GM18505 (cell line): ENCODE data around the gene WFDC10B.
"Not testable (repeated sequence)": the region's sequence is repeated elsewhere in the genome, so short reads cannot be mapped to it uniquely, and the experiment has no call there.

Experiments used
- ATAC-seq: cut with Tn5 transposase; IDR thresholded peaks from one replicate; pipeline ENCODE4 v1.9.1; 2021; ENCODE audit not compliant: unreplicated experiment
- POLR2A ChIP-seq: IDR thresholded peaks from 4 replicates; pipeline ENCODE4 v1.6.1; 2011; ENCODE audit warnings: borderline replicate concordance; ENCODE audit not compliant: insufficient read depth, insufficient read length; ENCODE audit errors: extremely low read depth

WFDC10B gene

DNA sequence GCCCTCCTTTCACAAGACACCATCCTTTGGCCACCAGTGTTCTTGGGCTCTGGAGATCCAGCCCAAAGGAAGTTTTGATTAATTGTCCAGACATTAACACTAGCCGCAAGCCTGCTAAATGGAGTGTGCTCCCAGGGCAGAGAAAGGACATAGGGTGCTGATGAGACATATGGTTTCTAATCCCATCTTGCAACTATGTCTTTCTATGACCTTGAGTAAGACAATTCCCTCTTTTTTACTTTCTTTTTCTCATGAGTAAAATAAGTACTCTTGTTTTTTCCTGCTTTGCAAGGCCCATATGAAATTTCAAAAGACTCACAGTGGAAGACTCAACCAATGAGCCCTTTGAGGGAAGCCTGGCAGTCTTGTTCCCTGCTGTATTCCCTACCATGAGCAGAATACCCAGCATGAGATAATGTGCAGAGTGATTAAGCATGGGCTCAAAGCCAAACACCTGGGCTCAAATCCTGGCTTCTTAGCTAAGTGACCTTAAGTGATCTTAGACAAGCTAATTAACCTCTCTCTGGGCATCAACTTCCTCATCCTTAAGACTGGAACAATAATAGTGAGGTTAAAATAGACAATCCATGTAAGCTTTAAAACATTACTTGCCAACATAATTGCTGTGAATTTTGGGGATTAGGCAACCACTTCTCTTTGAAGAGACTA, at the start of gene WFDC10B:
TSS of gene WFDC10B (minus strand) at position 51 of the 669 bp plus-strand sequence. CDS start 19,027 bp downstream, outside the sequence.
- ATAC-seq, result no peak
- TF ChIP-seq POLR2A, result no peak

GRCh38 chr20:45752746-45753145, 47.9 kb upstream of the WFDC10B start:
- no peak for ATAC-seq
- no peak for TF ChIP-seq POLR2A

GRCh38 chr20:45751721-45752120, 46.9 kb upstream of the WFDC10B start:
- no peak for TF ChIP-seq POLR2A
- ATAC-seq, result no peak

DNA sequence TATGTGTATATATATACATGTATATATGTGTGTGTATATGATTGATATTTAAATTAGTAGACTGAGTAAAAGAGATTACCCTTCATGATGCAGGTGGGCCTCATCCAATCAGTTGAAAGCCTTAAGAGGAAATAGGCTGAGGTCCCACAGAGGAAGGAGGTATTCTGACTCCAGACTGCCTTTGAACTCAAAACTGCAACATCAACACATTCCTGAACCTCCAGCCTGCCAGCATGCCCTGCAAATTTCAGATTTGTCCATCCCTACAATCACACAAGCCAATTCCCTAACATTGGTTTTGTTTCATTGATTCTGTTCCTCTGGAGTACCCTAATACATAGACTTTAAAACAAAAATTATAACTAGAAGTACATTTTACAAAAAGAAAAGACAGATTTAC, 40.2 kb upstream of the WFDC10B start:
- TF ChIP-seq POLR2A, result no peak
- ATAC-seq, result no peak

DNA sequence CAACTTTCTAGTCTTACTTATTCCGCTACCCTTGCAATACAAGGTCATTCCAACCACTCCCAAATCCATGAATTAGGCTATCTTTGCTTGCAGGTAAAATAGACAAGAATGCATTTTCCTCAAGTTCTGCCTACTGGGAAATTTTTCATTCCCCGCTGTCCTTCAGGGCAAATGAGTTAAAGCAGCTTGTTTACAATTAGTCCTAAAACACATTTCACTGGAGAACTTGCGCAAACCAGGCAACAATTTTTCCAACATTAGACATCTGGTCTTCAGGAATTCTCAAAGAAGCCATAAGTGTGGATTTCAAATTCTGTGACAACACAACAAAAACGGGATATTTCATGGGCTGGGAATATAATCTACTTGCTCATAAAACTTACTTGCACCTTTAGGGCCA, 37.8 kb upstream of the WFDC10B start:
- no peak for TF ChIP-seq POLR2A
- ATAC-seq, result no peak

- no peak for TF ChIP-seq POLR2A
- no peak for ATAC-seq
These were observed 31.2 kb upstream of the WFDC10B start for GRCh38 chr20:45735988-45736387.

- no peak for ATAC-seq
- TF ChIP-seq POLR2A, result no peak
These were observed 30.7 kb upstream of the WFDC10B start for GRCh38 chr20:45735552-45735951.

DNA sequence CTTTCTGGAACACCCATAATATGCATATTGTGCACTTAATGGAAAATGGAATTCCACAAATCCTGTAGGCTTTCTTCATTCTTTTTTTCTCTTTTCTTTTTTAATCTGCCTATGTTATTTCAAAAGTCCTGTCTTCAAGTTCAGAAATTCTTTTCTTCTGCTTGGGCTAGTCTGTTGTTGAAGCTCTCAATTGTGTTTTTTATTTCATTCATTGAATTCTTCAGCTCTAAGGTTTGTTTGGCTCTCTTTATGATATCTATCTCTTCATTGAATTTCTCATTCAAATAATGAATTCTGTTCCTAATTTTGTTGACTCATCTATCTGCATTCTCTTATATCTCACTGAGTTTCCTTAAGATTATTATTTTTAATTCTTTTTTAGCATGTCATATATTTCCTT, 27.4 kb upstream of the WFDC10B start:
- TF ChIP-seq POLR2A, result no peak
- ATAC-seq, result no peak

DNA sequence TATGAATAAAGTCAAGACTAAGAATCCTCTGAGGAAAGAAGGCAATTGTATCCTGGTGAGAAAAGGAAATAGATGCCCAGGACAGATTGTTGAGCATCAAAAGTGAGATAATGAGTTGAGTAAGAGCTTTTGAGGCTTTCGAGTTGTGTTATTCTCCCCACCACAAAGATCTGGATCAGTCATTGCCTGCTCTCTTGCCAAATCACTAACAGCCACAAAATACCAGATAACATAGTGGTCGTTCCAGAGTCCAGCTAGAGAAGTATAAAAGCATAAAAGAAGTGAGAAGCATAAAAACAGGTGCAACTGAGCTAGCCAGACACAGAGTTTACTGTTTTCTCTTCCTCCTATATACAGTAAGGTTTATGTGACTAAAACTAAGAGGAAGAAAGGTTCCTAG, 22.2 kb upstream of the WFDC10B start:
- no peak for ATAC-seq
- TF ChIP-seq POLR2A, result no peak

DNA sequence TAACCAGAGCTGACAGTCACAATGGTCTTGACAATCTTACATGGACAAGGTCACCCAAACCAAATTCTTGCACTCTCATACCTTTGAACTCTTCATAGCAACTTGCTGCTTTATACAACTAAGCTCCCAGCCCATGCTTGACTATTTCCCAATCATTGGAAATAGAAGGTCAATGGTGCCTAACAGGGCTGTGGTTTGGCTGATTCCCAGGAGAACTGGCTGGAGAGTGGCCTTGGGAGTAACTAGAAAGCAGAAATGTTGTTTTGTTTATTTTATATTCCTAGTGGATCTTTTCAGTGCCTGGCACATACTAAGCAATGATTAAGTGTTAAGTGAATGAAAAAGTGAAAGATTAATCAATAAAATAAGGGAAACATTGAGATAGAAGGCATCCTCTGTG, 20.3 kb upstream of the WFDC10B start:
- TF ChIP-seq POLR2A, result no peak

DNA sequence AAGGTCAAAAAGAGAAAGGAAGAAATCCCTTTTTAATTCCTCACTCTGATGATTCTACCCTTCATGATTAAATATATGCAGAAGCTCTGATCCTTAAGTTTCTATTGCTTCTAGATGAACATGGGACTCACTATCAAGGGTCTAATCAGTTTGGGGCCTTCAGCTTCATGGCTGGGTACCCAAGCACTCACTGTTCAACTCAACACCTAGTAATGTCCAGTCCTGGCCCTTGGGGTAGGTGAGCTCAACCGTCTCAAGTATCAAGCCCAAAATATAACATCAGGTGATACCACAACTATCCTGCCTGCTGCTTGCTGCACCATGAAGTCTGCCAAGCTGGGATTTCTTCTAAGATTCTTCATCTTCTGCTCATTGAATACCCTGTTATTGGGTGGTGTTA, 17.2 kb upstream of the WFDC10B start, which contains the start of gene SPINT4:
TSS of gene SPINT4 (plus strand) at position 301 of the 400 bp plus-strand sequence. CDS start at position 322, 21 bp downstream.
- no peak for TF ChIP-seq POLR2A

More for the DNA sequence above, 20.3 kb upstream of the WFDC10B start:
- ATAC-seq, result no peak

DNA sequence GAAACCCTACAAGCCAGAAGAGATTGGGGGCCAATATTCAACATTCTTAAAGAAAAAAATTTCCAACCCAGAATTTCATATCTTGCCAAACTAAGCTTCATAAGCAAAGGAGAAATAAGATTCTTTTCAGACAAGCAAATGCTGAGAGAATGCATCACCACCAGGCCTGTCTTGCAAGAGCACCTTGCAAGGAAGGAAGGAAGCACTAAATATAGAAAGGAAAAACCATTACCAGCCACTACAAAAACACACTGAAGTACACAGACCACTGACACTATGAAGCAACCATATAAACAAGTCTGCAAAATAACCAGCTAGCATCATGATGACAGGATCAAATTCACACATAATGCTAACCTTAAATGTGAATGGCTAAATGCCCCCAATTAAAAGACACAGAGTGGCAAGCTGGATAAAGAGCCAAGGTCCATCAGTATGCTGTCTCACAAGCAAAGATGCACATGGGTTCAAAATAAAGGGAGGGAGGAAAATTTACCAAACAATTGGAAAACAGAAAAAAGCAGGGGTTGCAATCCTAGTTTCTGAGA, 11.4 kb upstream of the WFDC10B start:
- ATAC-seq, result not testable (repeated sequence)

More for the DNA sequence above, 17.2 kb upstream of the WFDC10B start, which contains the start of gene SPINT4:
- ATAC-seq, result no peak

DNA sequence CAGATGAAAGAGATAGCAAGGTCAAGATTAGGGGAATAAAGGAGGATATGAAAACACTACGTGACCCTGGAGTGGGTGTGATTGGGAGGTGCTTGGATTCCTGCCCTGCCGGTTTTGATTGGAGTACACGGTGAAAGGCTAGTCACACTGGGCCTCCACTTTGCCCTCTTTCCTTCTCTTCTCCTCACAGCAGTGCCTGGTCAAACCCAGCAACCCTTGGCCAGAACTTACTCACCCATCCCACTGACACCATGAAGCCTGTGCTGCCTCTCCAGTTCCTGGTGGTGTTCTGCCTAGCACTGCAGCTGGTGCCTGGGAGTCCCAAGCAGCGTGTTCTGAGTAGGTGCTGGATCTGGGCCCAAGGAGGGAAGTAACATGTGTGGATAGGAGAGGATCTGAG, 2.9 kb downstream of the WFDC10B start, which contains the start of gene WFDC13:
TSS of gene WFDC13 (plus strand) at position 166 of the 400 bp plus-strand sequence. CDS start at position 252, 86 bp downstream.
- TF ChIP-seq POLR2A, result no peak

DNA sequence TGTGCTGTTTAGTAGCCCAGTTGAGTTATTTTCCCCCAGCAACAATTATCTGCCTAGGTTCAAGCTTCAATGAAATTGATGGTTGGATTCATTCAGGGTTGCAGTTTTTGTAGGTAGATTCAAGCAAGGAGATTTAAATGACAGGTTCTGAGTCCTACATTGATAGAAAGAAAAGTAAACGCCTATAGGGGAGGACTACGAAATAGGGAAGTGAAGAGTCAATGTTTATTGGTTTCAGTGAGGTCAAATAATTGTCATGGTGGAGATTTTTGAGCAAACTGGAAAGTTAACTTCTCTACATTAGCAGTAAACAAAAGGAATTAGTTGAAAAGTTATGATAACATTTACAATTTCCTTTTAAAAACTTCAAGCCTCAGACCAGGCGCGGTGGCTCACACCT, 3.7 kb downstream of the WFDC10B start:
- TF ChIP-seq POLR2A, result no peak

More for the DNA sequence above, 2.9 kb downstream of the WFDC10B start, which contains the start of gene WFDC13:
- ATAC-seq, result no peak

More for the DNA sequence above, 3.7 kb downstream of the WFDC10B start:
- ATAC-seq, result no peak
